GM15510 (cell line): ENCODE data around the gene RUNX2.

Source experiments
- POLR2A ChIP-seq: IDR thresholded peaks from 3 replicates; pipeline ENCODE4 v1.6.1; 2011; ENCODE audit warnings: borderline replicate concordance; ENCODE audit not compliant: insufficient read length; ENCODE audit errors: extremely low read depth

Gene RUNX2

GRCh38 chr6:45378334-45378926, 50.3 kb downstream of the RUNX2 start:
- TF ChIP-seq POLR2A: no peak

- TF ChIP-seq POLR2A: no peak
Measured at GRCh38 chr6:45382391-45382790, 54.3 kb downstream of the RUNX2 start.

GRCh38 chr6:45386501-45386900, 58.4 kb downstream of the RUNX2 start:
- no peak for TF ChIP-seq POLR2A

DNA sequence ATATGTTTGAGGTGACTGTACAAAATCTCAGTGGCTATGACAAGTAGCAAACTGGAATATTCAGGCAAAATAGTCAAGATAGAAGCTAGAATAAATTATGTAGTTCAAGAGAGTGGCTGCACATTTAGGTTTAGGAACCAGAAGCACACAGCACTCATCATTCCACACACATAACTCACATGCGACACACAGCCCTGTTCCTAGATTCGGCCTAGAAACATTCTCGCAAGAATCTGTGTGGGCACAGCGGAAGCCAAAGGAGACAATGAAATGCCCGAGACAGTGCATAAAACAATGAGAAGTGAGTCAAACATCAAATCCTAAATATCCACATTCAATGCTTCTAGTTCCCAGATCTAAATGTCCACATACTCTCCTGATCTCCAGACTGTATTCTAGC, 59.1 kb downstream of the RUNX2 start:
- TF ChIP-seq POLR2A: no peak

DNA sequence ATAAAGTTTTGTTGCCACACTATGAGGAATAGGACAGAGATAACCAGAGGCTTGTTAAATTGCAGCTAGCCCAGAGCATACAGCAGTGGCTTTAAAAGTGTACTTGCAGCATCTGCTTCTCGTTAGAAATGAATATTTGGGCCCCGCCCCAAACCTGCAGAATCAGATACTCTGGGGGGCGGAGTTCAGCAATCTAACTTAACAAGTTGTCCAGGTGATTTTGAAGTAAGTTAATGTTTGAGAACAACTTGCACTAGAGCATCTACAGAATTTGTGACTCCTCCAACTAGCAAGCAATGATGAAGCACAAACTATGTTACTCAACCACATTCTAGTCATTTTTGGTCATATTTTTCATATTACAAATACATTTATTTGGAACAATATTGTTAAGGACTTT, 60.2 kb downstream of the RUNX2 start:
- no peak for TF ChIP-seq POLR2A

GRCh38 chr6:45394586-45395095, 66.5 kb downstream of the RUNX2 start:
- no peak for TF ChIP-seq POLR2A

DNA sequence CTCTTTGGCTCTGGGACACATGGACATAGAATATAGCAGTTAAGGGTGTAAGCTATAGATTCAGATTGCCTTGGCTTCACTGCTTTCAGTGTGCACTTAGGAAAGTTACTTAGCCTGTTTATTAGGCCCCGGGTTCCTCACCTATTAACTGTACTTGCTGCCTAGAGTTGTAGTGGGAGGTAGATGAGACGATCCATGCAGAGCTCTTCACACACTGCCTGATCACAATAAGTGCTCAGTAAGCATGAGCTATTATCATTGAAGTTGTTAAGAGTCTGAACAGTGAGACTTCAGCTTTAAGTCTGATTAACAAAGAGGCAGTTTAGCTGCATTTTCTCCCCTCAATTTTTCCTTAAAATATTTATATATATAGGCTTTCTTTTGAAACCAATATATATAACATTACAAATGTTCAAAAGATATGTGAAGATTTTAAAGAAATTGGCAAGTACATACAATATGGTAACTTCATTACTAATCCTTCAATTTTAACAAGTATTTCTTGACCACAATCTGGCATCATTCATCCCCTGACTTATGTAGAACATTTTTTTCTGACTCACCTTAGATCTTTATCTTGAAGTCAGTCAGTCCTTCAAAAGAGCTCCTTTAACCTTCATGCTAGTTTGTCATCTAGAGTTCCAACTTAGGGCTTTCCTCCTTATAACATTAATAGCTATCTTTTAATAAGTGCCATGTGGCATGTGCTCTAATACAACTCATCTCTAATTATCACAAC, 70.1 kb downstream of the RUNX2 start:
- no peak for TF ChIP-seq POLR2A

DNA sequence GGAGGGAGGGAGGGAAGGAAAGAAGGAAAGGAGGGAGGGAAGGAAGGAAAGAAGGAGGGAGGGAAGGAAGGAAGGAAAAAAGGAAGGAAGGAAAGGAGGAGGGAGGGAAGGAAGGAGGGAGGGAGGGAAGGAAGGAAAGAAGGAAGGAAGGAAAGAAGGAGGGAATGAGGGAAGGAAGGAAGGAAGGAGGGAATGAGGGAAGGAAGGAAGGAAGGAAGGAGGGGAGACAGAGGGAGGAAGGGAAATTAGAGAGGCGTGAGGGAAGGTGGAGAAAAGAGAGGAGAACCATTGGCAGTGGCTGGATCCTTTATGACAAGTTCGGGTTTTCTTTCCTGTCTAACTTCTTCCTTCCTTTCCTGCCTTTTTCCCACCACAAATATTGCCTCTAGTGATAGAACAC, 71.9 kb downstream of the RUNX2 start:
- TF ChIP-seq POLR2A: no peak

DNA sequence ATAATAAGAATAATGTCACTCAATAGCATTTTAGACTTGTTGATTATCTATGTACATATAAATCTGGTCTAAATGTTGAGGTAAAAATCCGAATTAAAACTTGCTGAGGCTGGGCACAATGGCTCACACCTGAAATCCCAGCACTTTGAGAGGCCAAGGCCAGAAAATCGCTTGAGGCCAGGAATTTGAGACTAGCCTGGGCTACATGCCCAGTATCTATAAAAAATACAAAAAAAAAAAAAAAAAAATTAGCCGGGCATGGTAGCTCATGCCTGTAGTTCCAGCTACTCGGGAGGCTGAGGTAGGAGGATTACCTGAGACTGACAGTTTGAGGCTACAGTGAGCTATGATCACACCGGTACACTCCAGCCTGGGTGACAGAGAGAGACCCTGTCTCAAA, 83.8 kb downstream of the RUNX2 start:
- no peak for TF ChIP-seq POLR2A

GRCh38 chr6:45415315-45415714, 87.2 kb downstream of the RUNX2 start:
- TF ChIP-seq POLR2A: no peak

GRCh38 chr6:45415788-45416518, 87.8 kb downstream of the RUNX2 start:
- TF ChIP-seq POLR2A: no peak

GRCh38 chr6:45416700-45417099, 88.6 kb downstream of the RUNX2 start:
- TF ChIP-seq POLR2A: no peak

DNA sequence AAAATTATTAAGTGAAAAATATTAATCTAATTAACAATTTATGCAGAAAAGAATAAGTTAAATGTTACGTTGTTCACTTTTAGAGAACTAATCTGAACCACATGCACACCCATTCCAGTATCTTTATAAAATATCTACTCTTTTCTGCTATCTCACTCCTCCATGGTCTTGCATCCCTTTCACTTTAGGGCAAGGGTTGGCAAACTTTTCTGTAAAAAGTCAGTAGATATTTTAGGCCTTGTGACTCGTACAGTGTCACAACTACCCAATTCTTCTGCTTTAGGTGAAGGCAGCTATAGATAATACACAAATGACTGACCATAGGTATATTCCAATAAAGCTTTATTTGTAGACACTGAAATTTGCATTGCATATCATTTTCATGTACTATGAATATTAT, 89.3 kb downstream of the RUNX2 start:
- no peak for TF ChIP-seq POLR2A

DNA sequence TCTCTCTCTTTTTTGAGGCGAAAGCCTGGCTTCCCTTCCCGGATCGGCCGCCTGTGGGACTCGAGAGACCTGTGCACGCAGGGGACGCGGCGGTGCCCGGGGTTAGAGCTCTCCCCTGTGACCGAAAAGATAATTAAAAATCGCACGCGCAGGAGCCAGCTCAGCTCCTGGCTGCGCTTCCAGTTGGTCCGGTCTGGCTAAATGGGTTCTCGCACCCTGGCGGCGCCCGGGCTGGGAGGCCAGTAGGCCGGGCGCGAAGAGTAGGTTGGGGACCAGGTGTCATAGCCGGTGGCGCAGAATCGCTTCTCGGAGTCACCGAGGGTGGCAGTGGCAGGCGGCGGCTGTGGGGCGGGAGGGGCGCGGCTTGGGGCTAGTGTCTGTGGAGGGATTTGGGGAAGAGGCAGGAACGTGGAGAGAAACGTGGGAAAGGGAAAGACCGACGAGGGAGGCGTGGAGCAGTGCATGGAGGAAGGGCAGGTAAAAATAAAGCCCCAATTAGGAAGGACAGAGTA, 91.5 kb downstream of the RUNX2 start:
- no peak for TF ChIP-seq POLR2A
